Esophagus mucosa (tissue), 1 donor: Measurements from ENCODE around the gene VAMP2. TPM values are rescaled to one million over a fixed set of nuclear protein-coding genes. Genes with fewer than 3 reads are reported as not detected.

Source experiments
- ATAC-seq: fragments of 200-7000 bp; cut with Tn5 transposase; one replicate; pipeline ENCODE4 v1.9.1; 2020
- total RNA-seq: library from RNA; stranded (reverse); gene quantifications from one replicate; pipeline ENCODE4 v1.2.4, GENCODE V29; 2023
- donor health status: DM: yes; HTN: yes; CAD: no.

The VAMP2 gene
- total RNA-seq, 1 donor from 2014 or later = 20.9 TPM

- ATAC-seq = no peak
These were observed 39.6 kb downstream of the VAMP2 start for GRCh38 chr17:8122924-8123694.

DNA sequence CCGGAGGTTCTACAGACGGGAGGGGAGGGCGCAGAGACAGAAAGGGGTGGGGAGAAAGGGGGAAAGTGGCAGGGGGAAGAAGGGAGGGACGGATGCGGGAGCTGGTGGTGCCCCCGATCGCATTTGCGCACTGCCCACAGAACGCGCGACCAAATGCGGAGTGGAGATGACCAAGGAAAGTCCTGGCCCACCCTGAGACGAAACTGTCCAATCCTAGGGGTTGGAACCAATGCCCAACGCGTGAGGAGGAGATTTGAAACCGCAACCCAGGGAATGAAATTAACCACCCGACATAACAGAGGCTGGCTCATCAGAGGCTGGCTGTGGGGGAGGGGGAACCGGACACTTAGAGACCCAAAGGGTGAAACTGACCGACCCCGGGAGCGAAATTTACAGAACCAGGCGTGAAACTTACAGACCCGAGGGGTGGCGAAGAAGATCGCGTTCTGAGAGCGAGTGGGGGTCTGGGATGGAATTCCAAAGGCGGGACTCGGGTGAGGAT is 40.3 kb downstream of the VAMP2 start:
- no peak for ATAC-seq

- ATAC-seq = no peak
These were observed 40.9 kb downstream of the VAMP2 start for GRCh38 chr17:8121681-8122421.

GRCh38 chr17:8121407-8121680 is 41.4 kb downstream of the VAMP2 start:
- ATAC-seq = no peak

- ATAC-seq = peak; percentile 45
These were observed 42.0 kb downstream of the VAMP2 start for GRCh38 chr17:8120520-8121406.

DNA sequence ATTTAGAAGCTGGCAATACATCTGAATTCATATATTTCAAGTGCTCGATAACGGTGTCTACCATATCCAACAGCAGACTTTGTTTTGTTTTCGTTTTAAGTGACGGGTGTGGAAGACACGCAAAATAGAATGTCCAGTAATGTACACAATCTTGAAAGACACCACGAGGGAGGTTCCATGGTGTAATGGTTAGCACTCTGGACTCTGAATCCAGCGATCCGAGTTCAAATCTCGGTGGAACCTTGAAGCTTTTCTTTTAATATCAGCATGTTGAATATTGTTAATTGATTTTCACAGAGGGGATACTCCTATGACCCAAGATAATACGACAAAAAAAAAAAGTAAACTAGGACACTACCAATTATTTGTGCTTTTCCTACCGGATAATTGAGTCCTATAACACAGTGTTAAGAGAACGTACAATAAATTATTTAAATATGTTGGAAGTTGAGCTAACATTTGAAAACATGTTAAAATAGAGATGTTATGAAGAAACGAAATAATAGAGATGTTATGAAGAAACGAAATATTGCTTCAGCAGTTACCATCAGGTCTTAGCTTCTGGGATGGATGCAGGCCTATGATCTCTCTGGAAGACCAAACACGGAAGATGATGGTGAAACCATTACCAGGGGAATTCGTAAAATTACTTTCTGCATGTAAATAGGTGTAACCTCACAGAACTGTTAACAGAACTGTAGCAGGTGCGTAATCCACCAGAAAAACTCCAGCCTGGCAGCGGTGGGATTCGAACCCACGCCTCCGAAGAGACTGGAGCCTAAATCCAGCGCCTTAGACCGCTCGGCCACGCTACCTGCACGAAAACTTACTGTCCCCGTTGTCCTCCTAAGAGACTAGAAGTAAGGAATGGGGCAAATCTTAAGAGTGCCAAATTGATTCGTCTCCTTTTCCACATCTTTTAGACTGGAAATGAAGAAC is 42.9 kb downstream of the VAMP2 start:
- ATAC-seq = peak; percentile 58

DNA sequence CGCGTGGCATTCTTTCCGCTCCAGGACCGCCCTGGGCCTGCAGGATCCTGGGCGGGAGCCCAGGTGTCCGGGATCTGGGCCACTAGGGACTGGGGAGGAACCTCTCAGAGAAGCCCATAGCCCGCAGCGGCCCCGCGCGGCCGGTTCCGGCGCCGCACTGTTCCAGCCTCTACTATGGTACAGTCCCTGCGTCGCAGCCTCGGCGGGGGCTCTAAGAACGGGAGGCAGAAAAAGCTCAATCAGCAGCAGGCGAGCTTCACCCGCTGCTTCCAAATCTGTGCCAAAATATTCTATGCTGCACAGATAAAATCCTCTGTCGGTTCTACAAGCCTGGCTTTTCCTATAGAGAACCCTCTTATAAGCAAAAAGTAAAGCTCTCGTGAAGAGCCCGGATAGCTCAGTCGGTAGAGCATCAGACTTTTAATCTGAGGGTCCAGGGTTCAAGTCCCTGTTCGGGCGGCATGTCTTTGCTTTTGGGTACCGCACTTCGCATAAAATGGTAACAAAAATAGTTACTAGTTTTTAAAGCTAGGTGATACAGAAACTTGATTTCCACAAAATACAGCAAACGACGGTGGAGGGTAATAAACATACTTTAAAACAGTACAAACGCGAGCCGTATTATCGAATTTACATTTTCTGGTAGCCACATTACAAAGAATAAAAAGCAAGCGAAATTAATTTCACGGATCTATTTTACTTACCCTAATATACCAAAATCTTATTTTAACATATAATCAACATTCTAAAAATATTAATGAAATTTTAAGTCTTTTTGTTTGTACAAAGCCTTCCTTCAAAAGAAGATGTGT is 43.8 kb downstream of the VAMP2 start:
- ATAC-seq = peak; percentile 68

DNA sequence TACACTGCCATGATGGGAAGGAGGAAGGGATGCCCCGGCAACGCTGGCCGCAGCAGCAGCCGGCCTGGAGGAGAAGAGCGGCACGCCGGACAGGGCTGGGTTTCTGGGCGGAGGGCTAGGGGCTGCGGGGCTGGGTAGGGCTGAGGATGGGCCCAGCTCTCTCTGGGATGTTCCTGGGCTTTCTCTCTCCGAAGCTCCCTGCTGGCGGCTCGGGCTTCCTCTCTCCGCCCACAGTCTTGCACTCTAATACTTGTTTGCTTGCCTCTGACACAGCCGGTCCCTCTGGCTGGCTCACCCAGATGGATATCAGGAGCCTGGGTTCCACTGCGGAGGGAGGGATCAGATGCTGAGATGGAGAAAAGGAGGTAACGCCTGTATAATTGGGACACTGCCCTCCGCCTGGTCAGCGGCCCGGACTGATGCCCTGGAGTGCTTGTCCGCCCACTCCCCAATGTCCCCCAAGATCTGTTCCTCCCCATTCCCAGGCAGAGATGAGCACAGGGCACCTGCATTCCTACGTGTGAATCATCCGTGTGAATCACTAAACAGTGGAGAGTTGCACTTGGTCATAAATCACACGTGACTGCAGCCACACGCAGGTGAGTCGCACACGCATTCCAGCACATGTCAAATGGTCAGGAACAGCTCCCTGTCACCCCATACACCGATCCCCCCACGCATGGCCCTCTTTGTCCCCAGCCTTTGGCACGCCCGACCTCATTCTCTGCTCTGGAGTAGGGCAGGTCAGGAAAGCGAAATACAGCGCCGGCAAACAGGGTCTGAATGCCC is 44.6 kb downstream of the VAMP2 start, which contains the start of gene ALOXE3:
TSS of gene ALOXE3 (minus strand) at position 535 of the 789 bp plus-strand sequence. CDS start at position 11, 524 bp downstream.
- peak; percentile 67 for ATAC-seq

DNA sequence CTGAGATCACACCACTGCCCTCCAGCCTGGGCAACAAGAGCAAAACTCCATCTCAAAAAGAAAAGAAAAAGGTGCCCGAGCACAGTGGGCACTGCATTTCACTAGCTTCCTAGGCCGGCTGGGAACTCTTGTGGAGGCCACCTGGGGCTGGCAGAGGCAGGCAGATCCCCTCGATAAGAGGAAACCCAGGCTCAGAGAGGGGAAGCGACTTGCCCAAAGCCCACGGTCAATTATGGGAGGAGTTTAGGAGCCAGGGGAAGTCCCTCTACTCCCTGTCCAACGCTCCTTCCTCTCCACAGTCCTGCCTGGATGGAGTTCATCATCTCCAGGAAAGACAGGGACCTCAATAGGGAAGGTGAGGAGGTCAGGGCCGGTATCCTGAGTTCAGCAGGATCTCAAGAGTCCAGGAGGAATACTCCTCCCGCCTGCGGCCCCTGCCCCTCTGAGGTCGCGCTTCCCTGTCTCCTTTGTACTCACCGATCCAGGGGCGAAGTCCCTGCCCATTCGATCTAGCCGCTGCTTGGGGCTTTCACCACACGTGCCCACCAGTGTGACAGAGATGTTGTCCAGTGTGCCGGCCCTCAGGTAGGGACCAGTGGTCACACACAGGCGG is 45.3 kb downstream of the VAMP2 start:
- ATAC-seq = no peak

GRCh38 chr17:8116776-8117175 is 46.0 kb downstream of the VAMP2 start:
- ATAC-seq = no peak

DNA sequence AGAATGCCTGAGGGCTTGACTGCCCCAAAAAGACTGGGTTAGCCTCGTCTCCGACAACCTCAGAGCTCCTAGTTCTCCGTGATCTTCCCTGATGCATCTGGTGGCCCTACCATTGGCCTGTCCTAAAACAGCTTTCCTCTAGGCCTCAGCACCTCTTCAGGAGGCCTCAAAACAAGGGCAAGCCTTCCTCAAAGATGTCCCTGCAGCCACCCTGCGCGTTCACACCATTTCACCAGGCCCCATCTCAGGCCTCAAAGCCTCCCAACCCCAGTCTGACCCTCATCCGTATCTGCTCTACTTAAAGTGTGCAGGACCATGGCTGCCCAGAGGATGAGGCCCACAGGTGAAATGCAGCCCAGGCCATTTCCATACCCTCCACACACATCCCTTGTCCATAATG is 51.8 kb downstream of the VAMP2 start:
- ATAC-seq = no peak

DNA sequence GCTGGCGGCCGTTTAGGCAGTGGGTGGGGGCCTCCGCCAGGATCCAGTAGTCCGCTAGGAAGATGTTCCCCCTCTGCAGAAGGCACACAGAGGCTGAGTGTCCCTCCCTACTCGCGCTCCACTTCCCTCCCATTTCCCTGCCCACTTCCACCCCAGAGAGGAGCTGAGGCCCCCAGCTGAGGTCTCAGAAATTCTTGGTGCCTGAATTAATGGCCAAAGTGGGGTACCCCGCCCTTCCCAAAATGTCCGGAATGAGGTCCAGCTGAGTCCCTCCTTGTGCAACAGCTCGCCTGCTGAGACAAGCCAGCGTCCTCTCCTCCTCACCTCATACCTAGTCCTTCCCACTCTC is 52.3 kb downstream of the VAMP2 start:
- ATAC-seq = no peak

- ATAC-seq = peak; percentile 64
These were observed 52.9 kb downstream of the VAMP2 start for GRCh38 chr17:8109661-8110455.

Other genes with a start within 250 kb of the VAMP2 start
- gene RNF227, start 246.7 kb downstream of the VAMP2 start, total RNA-seq = 2.4 TPM
- gene KCNAB3, start 233.1 kb downstream of the VAMP2 start, total RNA-seq = 0.44 TPM
- 108 TPM for gene TRAPPC1, start 231.0 kb downstream of the VAMP2 start, total RNA-seq
- gene CNTROB, start 230.7 kb downstream of the VAMP2 start, total RNA-seq = 15.4 TPM
- gene GUCY2D, start 160.3 kb downstream of the VAMP2 start, total RNA-seq = 3.5 TPM
- gene ALOX15B, start 123.9 kb downstream of the VAMP2 start, total RNA-seq = 121 TPM
- gene ALOX12B, start 75.2 kb downstream of the VAMP2 start, total RNA-seq = 15.0 TPM
- 4.0 TPM for gene ALOXE3, start 44.4 kb downstream of the VAMP2 start, total RNA-seq
- gene HES7, start 38.8 kb downstream of the VAMP2 start, total RNA-seq = 0.40 TPM
- 65.0 TPM for gene PER1, start 10.5 kb downstream of the VAMP2 start, total RNA-seq
- 17.5 TPM for gene TMEM107, start 13.4 kb upstream of the VAMP2 start, total RNA-seq
- gene BORCS6, start 27.2 kb upstream of the VAMP2 start, total RNA-seq = 6.3 TPM
- gene AURKB, start 47.6 kb upstream of the VAMP2 start, total RNA-seq = 22.0 TPM
- gene CTC1, start 85.1 kb upstream of the VAMP2 start, total RNA-seq = 10.0 TPM
- 25.1 TPM for gene PFAS, start 86.3 kb upstream of the VAMP2 start, total RNA-seq
- gene RANGRF, start 125.7 kb upstream of the VAMP2 start, total RNA-seq = 12.7 TPM
- gene SLC25A35, start 132.5 kb upstream of the VAMP2 start, total RNA-seq = 2.6 TPM
- gene ARHGEF15, start 147.3 kb upstream of the VAMP2 start, total RNA-seq = 1.8 TPM
- not detected for gene ODF4, start 176.9 kb upstream of the VAMP2 start, total RNA-seq
- gene RPL26, start 220.2 kb upstream of the VAMP2 start, total RNA-seq = 1,742 TPM
- gene RNF222, start 234.9 kb upstream of the VAMP2 start, total RNA-seq = 10.8 TPM